Neutrophil (primary cell): ENCODE measurements around the gene BROX.

Source experiments
- H3K27ac ChIP-seq: fragments of 200-600 bp; sonication (generic); 2 replicates; pipeline ENCODE4 v1.5.1; 2016; ENCODE audit warnings: mild to moderate bottlenecking, moderate library complexity
- H3K27me3 ChIP-seq: fragments of 200-600 bp; sonication (generic); 2 replicates; pipeline ENCODE4 v1.6.0; 2016; ENCODE audit warnings: mild to moderate bottlenecking
- H3K36me3 ChIP-seq: fragments of 200-600 bp; sonication (generic); 2 replicates; pipeline ENCODE4 v1.5.1; 2017
- H3K4me1 ChIP-seq, 2 experiments: fragments of 200-600 bp in 1 of 2; sonication (generic) in 1 of 2; 1 replicate in 1 of 2; 2 replicates in 1 of 2; pipeline versions ENCODE4 v1.5.1 to v1.6.1; 2013 to 2016; ENCODE audit warnings: low read depth in 1 of 2, low read length in 1 of 2, mild to moderate bottlenecking in 1 of 2, moderate library complexity in 1 of 2; ENCODE audit not compliant: control insufficient read depth in 1 of 2, insufficient read depth in 1 of 2
- H3K4me3 ChIP-seq, 2 experiments: fragments of 200-600 bp in 1 of 2; sonication (generic) in 1 of 2; 1 replicate in 1 of 2; 2 replicates in 1 of 2; pipeline ENCODE4 v1.5.1; 2013 to 2016; ENCODE audit warnings: low read depth in 1 of 2, low read length in 1 of 2, mild to moderate bottlenecking in 1 of 2, moderate library complexity in 1 of 2
- H3K9me3 ChIP-seq: fragments of 200-600 bp; sonication (generic); 2 replicates; pipeline ENCODE4 v1.5.1; 2016
- CTCF ChIP-seq: fragments of 200-600 bp; sonication (generic); IDR thresholded peaks from 2 replicates; pipeline ENCODE4 v1.5.1; 2016; ENCODE audit warnings: antibody characterized with exemption

Gene BROX

GRCh38 chr1:222749927-222750326 lies 37.6 kb downstream of the BROX start:
- H3K4me3 ChIP-seq: no peak overlapping the region
- H3K9me3 ChIP-seq: no peaks in the 10 kb centered on the region
- H3K4me1 ChIP-seq: no peaks in the 10 kb centered on the region

DNA sequence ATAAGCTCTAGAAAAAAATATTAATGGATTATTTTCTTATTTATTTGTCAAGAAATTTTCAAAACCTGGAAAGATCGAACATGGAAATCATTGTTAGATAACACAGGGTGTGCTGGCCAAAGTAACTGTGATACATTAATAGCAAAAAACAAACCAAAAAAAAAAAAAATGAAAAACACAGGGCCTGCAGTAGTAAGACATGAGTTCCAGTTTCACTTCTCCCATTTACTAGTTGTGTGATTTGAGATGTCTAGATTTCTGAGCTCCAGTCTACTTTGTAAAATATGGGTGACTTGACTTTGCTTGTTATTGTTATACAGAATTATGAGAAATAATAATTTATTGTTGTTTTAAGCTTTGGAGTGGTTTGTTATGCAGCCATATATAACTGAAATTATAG lies 38.3 kb downstream of the BROX start:
- Histone ChIP-seq H3K27me3 (no peaks in the 10 kb centered on the region), H3K9me3 (no peaks in the 10 kb centered on the region), H3K36me3 (no peaks in the 10 kb centered on the region), H3K27ac (no peak overlapping the region), H3K4me1 (no peaks in the 10 kb centered on the region), H3K4me3 (no peak overlapping the region)
- TF ChIP-seq CTCF: no peak

More at GRCh38 chr1:222749927-222750326, 37.6 kb downstream of the BROX start:
- Histone ChIP-seq H3K36me3 (no peaks in the 10 kb centered on the region), H3K27ac (no peak overlapping the region), H3K27me3 (no peaks in the 10 kb centered on the region)
- no peak for TF ChIP-seq CTCF

DNA sequence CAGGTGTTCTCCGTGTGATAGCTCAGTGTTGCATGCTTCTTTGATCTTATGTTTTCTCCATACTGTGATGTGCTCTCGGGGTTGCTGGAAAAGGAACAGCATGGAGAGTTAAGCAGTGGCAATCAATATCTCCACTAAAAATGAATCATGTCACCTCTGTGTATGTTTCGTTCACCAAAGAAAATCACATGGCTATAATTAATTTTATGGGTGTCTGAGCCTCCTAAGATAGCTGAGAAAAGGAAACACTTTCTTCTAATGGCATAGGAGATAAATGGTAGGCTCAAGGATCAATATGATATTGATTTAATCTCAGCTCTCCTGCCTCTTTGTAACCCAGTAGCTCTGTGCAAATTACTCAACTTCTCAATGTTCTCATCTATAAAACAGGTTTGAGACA lies 38.9 kb downstream of the BROX start:
- no peaks in the 10 kb centered on the region for H3K36me3 ChIP-seq
- TF ChIP-seq CTCF: no peak
- H3K27ac ChIP-seq: no peak overlapping the region
- H3K9me3 ChIP-seq: no peaks in the 10 kb centered on the region
- no peaks in the 10 kb centered on the region for H3K27me3 ChIP-seq
- no peak overlapping the region for H3K4me3 ChIP-seq
- no peaks in the 10 kb centered on the region for H3K4me1 ChIP-seq

DNA sequence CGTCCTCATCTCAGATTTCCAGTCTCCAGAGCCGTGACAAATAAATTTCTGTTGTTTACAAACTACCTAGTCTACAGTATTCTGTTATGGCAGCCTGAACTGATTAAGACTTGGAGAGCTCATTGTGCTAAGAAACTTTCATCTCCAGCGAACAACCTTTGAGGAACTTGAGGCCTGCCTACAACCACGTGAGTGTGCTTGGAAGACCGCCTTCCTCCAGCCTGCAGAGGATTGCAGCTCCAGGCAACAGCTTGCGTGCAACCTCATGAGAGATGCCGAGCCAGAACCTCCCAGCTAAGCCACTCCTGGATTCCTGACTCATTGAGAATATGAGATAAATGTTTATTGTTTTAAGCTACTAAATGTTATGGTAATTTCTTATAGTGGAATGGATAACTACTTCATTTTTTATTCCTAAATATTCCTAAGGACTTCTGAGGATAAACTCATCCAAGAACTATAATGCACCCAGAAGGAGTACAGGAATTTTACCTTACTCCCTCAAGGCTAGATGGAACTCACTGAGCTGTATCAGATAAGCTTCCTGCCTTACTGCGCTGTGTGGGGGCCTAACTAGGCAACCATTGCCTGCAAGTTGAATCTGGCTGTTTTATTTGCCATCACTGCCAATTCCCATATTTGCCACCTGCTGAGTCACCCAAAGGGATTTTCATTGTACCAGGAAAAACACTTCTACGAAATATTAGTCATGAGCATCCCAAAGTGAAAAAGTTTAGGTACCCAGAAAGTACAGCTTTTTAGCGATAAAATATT lies 42.2 kb downstream of the BROX start:
- no peaks in the 10 kb centered on the region for H3K36me3 ChIP-seq
- no peak overlapping the region for H3K27ac ChIP-seq
- H3K27me3 ChIP-seq: no peaks in the 10 kb centered on the region
- TF ChIP-seq CTCF: no peak
- no peaks in the 10 kb centered on the region for H3K9me3 ChIP-seq
- H3K4me1 ChIP-seq: peaks cover 3 to 4% of the 10 kb centered on the region in 2 experiments
- no peak overlapping the region for H3K4me3 ChIP-seq

DNA sequence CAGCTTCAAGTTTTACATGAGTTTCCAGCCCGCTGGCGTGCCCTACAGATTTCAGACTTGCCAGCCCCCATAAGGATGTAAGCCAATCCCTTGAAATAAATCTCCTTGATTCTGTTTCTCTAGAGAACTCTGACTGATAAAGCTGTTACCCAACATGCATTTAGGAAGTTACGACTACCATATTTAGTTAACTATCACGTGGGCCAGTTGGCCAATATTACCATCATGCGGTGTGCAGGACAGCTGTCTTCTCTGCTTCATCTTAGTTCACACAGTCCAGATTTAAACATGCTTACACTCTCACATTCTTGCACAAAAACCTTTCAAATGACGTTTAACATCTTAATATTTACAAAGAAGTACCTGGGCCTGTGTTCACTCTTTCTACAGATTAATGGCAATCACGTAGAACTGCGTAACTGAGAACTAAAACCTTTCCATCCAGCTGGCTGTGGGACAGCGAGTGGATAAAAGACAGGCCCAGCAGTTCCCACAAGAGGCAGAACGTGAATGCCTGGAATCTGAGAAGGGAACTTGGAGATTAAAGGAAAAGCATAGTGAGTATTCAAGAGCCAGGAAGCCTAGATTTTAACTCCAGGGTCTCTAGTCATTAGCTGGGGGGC lies 45.4 kb downstream of the BROX start:
- no peaks in the 10 kb centered on the region for H3K36me3 ChIP-seq
- no peak for TF ChIP-seq CTCF

More for the DNA sequence above, 45.4 kb downstream of the BROX start:
- Histone ChIP-seq H3K4me1 (peaks cover 6 to 7% of the 10 kb centered on the region in 2 experiments), H3K27me3 (no peaks in the 10 kb centered on the region), H3K4me3 (no peak overlapping the region), H3K9me3 (no peaks in the 10 kb centered on the region), H3K27ac (no peak overlapping the region)
